Mesenchymal stem cell (in vitro differentiated cells and primary cell): ENCODE data around the gene PRPF40B.

Source experiments
- DNase-seq: peaks from one replicate; pipeline ENCODE4 v3.0.0-alpha.2; 2013
- H2AFZ ChIP-seq: one replicate; pipeline ENCODE4 v1.6.1; 2013; ENCODE audit warnings: low read depth, mild to moderate bottlenecking, control low read depth, inconsistent platforms, low read length, moderate library complexity
- H2AK5ac ChIP-seq: 2 replicates; pipeline ENCODE4 v1.6.1; 2013; ENCODE audit warnings: low read length, moderate library complexity, mild to moderate bottlenecking, inconsistent platforms; ENCODE audit not compliant: severe bottlenecking
- H2BK120ac ChIP-seq: one replicate; pipeline ENCODE4 v1.6.1; 2013; ENCODE audit warnings: low read depth, mild to moderate bottlenecking, inconsistent platforms, low read length, moderate library complexity
- H2BK12ac ChIP-seq, 2 experiments: one replicate each; pipeline ENCODE4 v1.6.1; 2013; ENCODE audit warnings: inconsistent platforms in 2 of 2, low read length in 2 of 2, mild to moderate bottlenecking in 2 of 2, moderate library complexity in 2 of 2, control low read depth in 1 of 2
- H2BK15ac ChIP-seq: one replicate; pipeline ENCODE4 v1.6.1; 2013; ENCODE audit warnings: mild to moderate bottlenecking, low read depth, inconsistent platforms; ENCODE audit not compliant: poor library complexity, severe bottlenecking
- H2BK5ac ChIP-seq: 2 replicates; pipeline ENCODE4 v1.6.1; 2013; ENCODE audit warnings: low read depth, mild to moderate bottlenecking, low read length, control low read depth, inconsistent platforms; ENCODE audit not compliant: poor library complexity, severe bottlenecking
- H3K14ac ChIP-seq, 2 experiments: one replicate each; pipeline ENCODE4 v1.6.1; 2013; ENCODE audit warnings: inconsistent platforms in 2 of 2, low read length in 2 of 2, control low read depth in 1 of 2, mild to moderate bottlenecking in 1 of 2, moderate library complexity in 1 of 2
- H3K18ac ChIP-seq, 2 experiments: one replicate each; pipeline ENCODE4 v1.6.1; 2013; ENCODE audit warnings: inconsistent platforms in 2 of 2, low read length in 2 of 2, control low read depth in 1 of 2, low read depth in 1 of 2, mild to moderate bottlenecking in 1 of 2
- H3K23ac ChIP-seq, 2 experiments: one replicate each; pipeline ENCODE4 v1.6.1; 2013; ENCODE audit warnings: inconsistent platforms in 2 of 2, low read length in 2 of 2, mild to moderate bottlenecking in 2 of 2, moderate library complexity in 2 of 2, control low read depth in 1 of 2
- H3K27ac ChIP-seq: 2 replicates; pipeline ENCODE4 v1.5.1; 2013; ENCODE audit warnings: mild to moderate bottlenecking, moderate library complexity, low read length, control low read depth, inconsistent platforms; ENCODE audit not compliant: poor library complexity, severe bottlenecking
- H3K27me3 ChIP-seq, 2 experiments: 2 replicates each; pipeline versions ENCODE4 v1.6.1 to v1.7.0; 2013; ENCODE audit warnings: low read length in 2 of 2, mild to moderate bottlenecking in 2 of 2, moderate library complexity in 2 of 2, control low read depth in 1 of 2, inconsistent platforms in 1 of 2; ENCODE audit not compliant: control insufficient read depth in 1 of 2, insufficient read depth in 1 of 2
- H3K36me3 ChIP-seq, 2 experiments: 2 replicates each; pipeline versions ENCODE4 v1.6.1 to v1.7.0; 2013; ENCODE audit warnings: low read length in 2 of 2, control low read depth in 1 of 2, inconsistent platforms in 1 of 2, low read depth in 1 of 2, mild to moderate bottlenecking in 1 of 2; ENCODE audit not compliant: insufficient read depth in 2 of 2, control insufficient read depth in 1 of 2
- H3K4ac ChIP-seq, 2 experiments: one replicate each; pipeline ENCODE4 v1.6.1; 2013; ENCODE audit warnings: inconsistent platforms in 2 of 2, low read length in 2 of 2, mild to moderate bottlenecking in 2 of 2, moderate library complexity in 2 of 2, control low read depth in 1 of 2, low read depth in 1 of 2
- H3K4me1 ChIP-seq: 2 replicates; pipeline ENCODE4 v1.6.1; 2013; ENCODE audit warnings: low read depth, low read length, control low read depth; ENCODE audit not compliant: control insufficient read depth, insufficient read depth
- H3K4me2 ChIP-seq: 2 replicates; pipeline ENCODE4 v1.6.1; 2013; ENCODE audit warnings: low read length, mild to moderate bottlenecking, inconsistent platforms; ENCODE audit not compliant: poor library complexity, severe bottlenecking
- H3K4me3 ChIP-seq, 2 experiments: 2 replicates each; pipeline versions ENCODE4 v1.5.1 to v1.7.0; 2013; ENCODE audit warnings: low read length in 2 of 2, mild to moderate bottlenecking in 2 of 2, control low read depth in 1 of 2, low read depth in 1 of 2; ENCODE audit not compliant: insufficient read depth in 1 of 2
- H3K79me1 ChIP-seq: replicated peaks from 2 replicates; pipeline ENCODE4 v1.6.1; 2013; ENCODE audit warnings: mild to moderate bottlenecking, control low read depth, low read length, inconsistent platforms; ENCODE audit not compliant: poor library complexity, severe bottlenecking
- H3K9ac ChIP-seq: 2 replicates; pipeline ENCODE4 v1.7.0; 2013; ENCODE audit warnings: mild to moderate bottlenecking, low read length, moderate library complexity
- H3K9me3 ChIP-seq: 2 replicates; pipeline ENCODE4 v1.7.0; 2013; ENCODE audit warnings: mild to moderate bottlenecking, low read length; ENCODE audit not compliant: control insufficient read depth
- H4K8ac ChIP-seq: one replicate; pipeline ENCODE4 v1.6.1; 2013; ENCODE audit warnings: inconsistent platforms, mild to moderate bottlenecking, low read length, moderate library complexity
- H4K91ac ChIP-seq: one replicate; pipeline ENCODE4 v1.6.1; 2013; ENCODE audit warnings: mild to moderate bottlenecking, low read length, inconsistent platforms
- WGBS: methylation state at CpG from one replicate; pipeline ENCODE4 v1.1.7; 2013; ENCODE audit warnings: mixed read lengths; 5-methylcytosine and 5-hydroxymethylcytosine counted together

PRPF40B gene

DNA sequence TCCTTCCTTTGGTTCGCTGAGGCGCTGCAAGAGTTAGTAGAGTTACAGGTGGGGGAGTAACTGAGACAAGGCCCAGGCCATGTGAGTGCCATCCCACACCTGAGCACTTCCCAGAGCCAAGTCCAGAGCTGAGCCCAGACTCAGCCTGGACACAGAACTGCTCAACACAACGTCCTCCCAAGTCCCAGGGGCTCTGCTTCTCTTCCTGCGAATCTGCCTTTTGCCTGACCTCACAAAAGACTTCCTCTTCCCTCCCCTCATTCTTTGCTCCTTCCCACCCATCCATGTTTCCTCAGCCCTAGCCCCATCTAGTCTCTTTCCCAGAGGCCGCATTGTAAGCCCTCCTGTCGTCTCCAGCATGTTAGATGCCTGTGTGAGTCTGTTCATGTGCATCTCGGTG is 38.8 kb upstream of the PRPF40B start:
- no peak overlapping the region for H4K8ac ChIP-seq
- H3K4me2 ChIP-seq = no peak overlapping the region
- no peaks in the 10 kb centered on the region for H3K27me3 ChIP-seq
- H3K4me1 ChIP-seq = peaks cover 9% of the 10 kb centered on the region
- H3K18ac ChIP-seq = no peak overlapping the region
- H2BK120ac ChIP-seq = no peak overlapping the region
- no peak overlapping the region for H2AK5ac ChIP-seq
- peaks cover 25% of the 10 kb centered on the region for H3K79me1 ChIP-seq
- peaks cover 11 to 37% of the 10 kb centered on the region in 2 experiments for H3K36me3 ChIP-seq
- 81% methylated on average over 7 of the region's 7 CpGs for WGBS
- H2BK15ac ChIP-seq = no peak overlapping the region
- H2BK5ac ChIP-seq = no peak overlapping the region
- H4K91ac ChIP-seq = no peak overlapping the region
- no peak overlapping the region for H2AFZ ChIP-seq
- H3K9ac ChIP-seq = no peak overlapping the region
- no peak overlapping the region for H3K14ac ChIP-seq
- H3K4me3 ChIP-seq = no peak overlapping the region
- H3K4ac ChIP-seq = no peak overlapping the region
- H3K27ac ChIP-seq = no peak overlapping the region
- no peak for DNase-seq
- no peaks in the 10 kb centered on the region for H3K9me3 ChIP-seq
- H3K23ac ChIP-seq = no peak overlapping the region
- no peak overlapping the region for H2BK12ac ChIP-seq

DNA sequence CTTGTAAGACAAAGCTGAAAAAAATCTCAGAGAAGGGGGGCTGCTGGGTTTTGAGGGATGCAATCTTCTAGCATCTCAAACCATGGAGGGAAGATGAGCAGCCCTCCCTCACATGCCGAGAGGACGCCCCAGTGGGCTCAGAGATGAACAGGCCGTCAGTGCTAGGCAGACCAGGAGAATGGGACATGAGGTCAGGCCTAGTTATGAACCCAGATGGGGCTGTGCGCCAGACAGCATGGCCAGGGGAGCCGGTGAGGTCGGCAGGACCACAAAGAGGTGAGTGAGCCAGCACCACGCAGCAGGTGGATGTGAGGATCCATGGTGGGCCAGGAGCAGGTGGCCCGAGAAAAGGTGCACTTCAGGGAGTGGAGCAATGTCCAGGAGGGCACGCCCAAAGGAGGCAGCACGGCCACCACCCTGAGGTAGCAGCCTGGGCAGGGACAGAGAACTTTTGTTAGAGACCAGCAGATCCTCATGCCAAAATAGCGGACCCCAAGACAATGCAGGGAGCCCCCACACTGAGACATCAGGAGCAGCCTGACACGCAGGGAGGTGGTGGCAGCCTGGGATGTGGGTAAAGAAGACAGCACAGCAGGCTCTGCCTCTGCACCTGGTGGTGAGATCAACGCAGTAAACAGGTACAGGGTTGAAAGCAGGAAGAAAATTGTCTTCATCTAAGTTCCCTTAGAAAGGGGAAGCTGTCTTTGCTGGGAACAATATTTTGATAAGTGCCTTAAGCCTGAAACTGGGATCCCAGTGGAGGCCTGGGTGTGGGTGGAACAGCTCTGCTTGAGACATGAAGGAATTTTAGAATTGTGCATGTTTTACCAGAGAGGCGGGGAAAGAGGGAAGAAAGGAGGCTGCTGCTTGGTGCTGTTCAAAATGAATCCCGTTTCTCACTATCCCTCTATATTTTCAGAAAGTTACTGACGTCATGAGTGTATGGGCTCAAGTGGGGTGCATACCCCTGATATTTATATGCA is 37.6 kb upstream of the PRPF40B start:
- Histone ChIP-seq H2BK120ac (no peak overlapping the region), H3K9ac (no peak overlapping the region), H3K4me1 (peaks cover 3% of the 10 kb centered on the region), H3K4me3 (no peak overlapping the region), H3K27me3 (no peaks in the 10 kb centered on the region), H4K8ac (no peak overlapping the region), H2BK15ac (no peak overlapping the region), H2AK5ac (no peak overlapping the region), H3K18ac (no peak overlapping the region), H3K4ac (no peak overlapping the region), H4K91ac (no peak overlapping the region), H3K4me2 (no peak overlapping the region), H3K79me1 (peaks cover 25% of the 10 kb centered on the region), H3K14ac (no peak overlapping the region), H2BK12ac (no peak overlapping the region), H3K23ac (no peak overlapping the region), H2BK5ac (no peak overlapping the region), H2AFZ (no peak overlapping the region), H3K9me3 (no peaks in the 10 kb centered on the region), H3K36me3 (peaks cover 11 to 37% of the 10 kb centered on the region in 2 experiments), H3K27ac (no peak overlapping the region)
- 95% methylated on average over 14 of the region's 16 CpGs for WGBS
- no peak for DNase-seq

DNA sequence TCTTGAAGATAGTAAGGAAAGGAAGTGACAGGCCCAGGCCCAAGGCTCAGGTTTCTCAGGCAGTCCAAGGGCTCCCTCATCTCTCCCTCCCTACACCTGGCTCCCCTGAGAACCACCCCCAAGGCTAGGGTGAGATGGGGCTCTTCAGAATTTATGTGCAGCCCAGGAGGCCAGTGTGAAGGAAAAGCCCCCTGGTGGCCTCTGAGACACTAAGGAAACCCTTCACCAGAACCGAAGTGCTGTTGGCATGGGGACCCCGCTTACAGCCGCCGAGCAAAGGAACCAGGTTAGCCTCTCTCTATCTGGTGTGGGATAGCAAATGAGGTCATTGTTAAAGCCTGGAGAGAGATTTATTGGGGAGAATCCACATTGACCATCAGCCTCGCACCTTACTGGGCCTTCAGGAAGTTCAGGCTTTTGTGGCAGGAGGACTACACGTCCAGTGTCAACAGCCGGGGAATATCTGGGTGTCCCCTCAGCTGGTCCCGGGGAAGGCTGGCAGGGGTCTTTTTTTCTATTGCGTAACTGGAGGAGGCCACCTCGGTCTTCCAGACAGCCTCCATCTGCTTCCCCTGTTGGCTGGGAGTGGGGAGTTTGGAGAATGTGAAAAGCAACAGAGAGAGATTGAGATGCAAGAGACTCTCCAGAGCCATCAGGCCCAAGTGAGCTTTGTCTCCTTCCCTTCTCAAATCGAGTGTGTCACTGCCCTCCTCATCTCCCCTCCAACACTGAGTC is 36.0 kb upstream of the PRPF40B start:
- WGBS = 96% methylated on average over 11 of the region's 11 CpGs

DNA sequence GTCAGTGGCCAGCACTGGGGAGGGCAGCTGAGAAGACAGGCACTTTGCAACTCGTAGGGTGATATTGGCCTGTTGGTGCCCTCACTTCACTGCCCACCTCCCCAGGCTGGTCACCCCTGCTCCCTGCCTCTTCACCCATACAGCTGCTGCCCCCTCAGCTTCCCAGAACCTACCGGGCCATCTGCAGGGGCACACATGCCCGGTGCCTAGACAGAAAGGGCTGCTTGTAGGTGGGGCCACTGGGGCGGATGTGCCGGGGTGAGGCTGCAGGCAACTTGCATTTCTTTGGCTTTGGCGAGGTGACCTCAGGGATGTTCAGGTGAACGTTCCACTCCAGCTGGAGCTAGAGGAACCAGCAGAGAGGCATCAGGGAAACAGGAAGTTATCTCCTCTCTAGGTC is 35.1 kb upstream of the PRPF40B start:
- Histone ChIP-seq H3K4me3 (no peak overlapping the region), H3K4me2 (no peak overlapping the region), H4K8ac (no peak overlapping the region), H3K27ac (no peak overlapping the region), H3K4ac (no peak overlapping the region), H2BK12ac (no peak overlapping the region), H3K36me3 (peaks cover 21 to 36% of the 10 kb centered on the region in 2 experiments), H4K91ac (peak overlapping the region; percentile 59), H2AK5ac (no peak overlapping the region), H3K18ac (no peak overlapping the region), H2BK5ac (no peak overlapping the region), H3K23ac (no peak overlapping the region), H3K79me1 (peaks cover 23% of the 10 kb centered on the region), H2BK120ac (no peak overlapping the region), H3K27me3 (no peaks in the 10 kb centered on the region), H3K9ac (no peak overlapping the region), H3K14ac (no peak overlapping the region), H2AFZ (no peak overlapping the region), H2BK15ac (no peak overlapping the region), H3K4me1 (no peaks in the 10 kb centered on the region), H3K9me3 (peaks cover 9% of the 10 kb centered on the region)
- DNase-seq = no peak
- 98% methylated on average over 7 of the region's 7 CpGs for WGBS

More for the DNA sequence above, 36.0 kb upstream of the PRPF40B start:
- Histone ChIP-seq H3K14ac (no peak overlapping the region), H3K9ac (no peak overlapping the region), H3K4me2 (no peak overlapping the region), H3K9me3 (peaks cover 9% of the 10 kb centered on the region), H4K8ac (no peak overlapping the region), H4K91ac (no peak overlapping the region), H2BK120ac (no peak overlapping the region), H3K18ac (no peak overlapping the region), H3K23ac (no peak overlapping the region), H3K36me3 (peaks cover 21 to 37% of the 10 kb centered on the region in 2 experiments), H2BK5ac (no peak overlapping the region), H3K4me1 (no peaks in the 10 kb centered on the region), H3K4me3 (no peak overlapping the region), H3K4ac (no peak overlapping the region), H2AK5ac (no peak overlapping the region), H3K79me1 (peaks cover 25% of the 10 kb centered on the region), H2BK15ac (no peak overlapping the region), H2BK12ac (no peak overlapping the region), H3K27me3 (no peaks in the 10 kb centered on the region), H2AFZ (no peak overlapping the region), H3K27ac (no peak overlapping the region)
- DNase-seq = no peak
